GM21825 (cell line): ENCODE results near the gene TNS1.
A peak's percentile ranks its signal among the peaks of the same experiment; 100 is the strongest.

Experiments used
- ATAC-seq: cut with Tn5 transposase; IDR thresholded peaks from one replicate; pipeline ENCODE4 v1.9.1; 2021; ENCODE audit warnings: mild to moderate bottlenecking, moderate library complexity; ENCODE audit not compliant: unreplicated experiment

The TNS1 gene

GRCh38 chr2:218002143-218002844 lies 501 bp downstream of the TNS1 start:
- ATAC-seq: no peak

- ATAC-seq: no peak
Observed at GRCh38 chr2:218001629-218002028, 1.2 kb downstream of the TNS1 start.

GRCh38 chr2:218000136-218000535 lies 2.7 kb downstream of the TNS1 start:
- ATAC-seq: no peak

GRCh38 chr2:217999595-217999959 lies 3.2 kb downstream of the TNS1 start:
- no peak for ATAC-seq

- no peak for ATAC-seq
Observed at GRCh38 chr2:217998926-217999594, 3.7 kb downstream of the TNS1 start.

GRCh38 chr2:217997510-217997909 lies 5.3 kb downstream of the TNS1 start:
- no peak for ATAC-seq

- no peak for ATAC-seq
Observed at GRCh38 chr2:217996361-217996760, 6.4 kb downstream of the TNS1 start.

GRCh38 chr2:217995731-217996231 lies 7.0 kb downstream of the TNS1 start:
- ATAC-seq: no peak

- ATAC-seq: no peak
Observed at GRCh38 chr2:217994776-217995274, 8.0 kb downstream of the TNS1 start.

- ATAC-seq: no peak
Observed at GRCh38 chr2:217993817-217994463, 8.9 kb downstream of the TNS1 start.

- ATAC-seq: no peak
Observed at GRCh38 chr2:217993138-217993537, 9.7 kb downstream of the TNS1 start.

GRCh38 chr2:217992061-217992460 lies 10.7 kb downstream of the TNS1 start:
- no peak for ATAC-seq

- no peak for ATAC-seq
Observed at GRCh38 chr2:217990791-217991465, 11.9 kb downstream of the TNS1 start.

- no peak for ATAC-seq
Observed at GRCh38 chr2:217990389-217990788, 12.4 kb downstream of the TNS1 start.

- ATAC-seq: no peak
Observed at GRCh38 chr2:217989221-217989948, 13.4 kb downstream of the TNS1 start.

GRCh38 chr2:217988840-217989204 lies 14.0 kb downstream of the TNS1 start:
- ATAC-seq: no peak

GRCh38 chr2:217988014-217988839 lies 14.6 kb downstream of the TNS1 start:
- peak; percentile 64 for ATAC-seq

- no peak for ATAC-seq
Observed at GRCh38 chr2:217987391-217987790, 15.4 kb downstream of the TNS1 start.

- ATAC-seq: no peak
Observed at GRCh38 chr2:217986256-217986961, 16.4 kb downstream of the TNS1 start.
